ENCODE results near the gene COPB1.

COPB1 gene

DNA sequence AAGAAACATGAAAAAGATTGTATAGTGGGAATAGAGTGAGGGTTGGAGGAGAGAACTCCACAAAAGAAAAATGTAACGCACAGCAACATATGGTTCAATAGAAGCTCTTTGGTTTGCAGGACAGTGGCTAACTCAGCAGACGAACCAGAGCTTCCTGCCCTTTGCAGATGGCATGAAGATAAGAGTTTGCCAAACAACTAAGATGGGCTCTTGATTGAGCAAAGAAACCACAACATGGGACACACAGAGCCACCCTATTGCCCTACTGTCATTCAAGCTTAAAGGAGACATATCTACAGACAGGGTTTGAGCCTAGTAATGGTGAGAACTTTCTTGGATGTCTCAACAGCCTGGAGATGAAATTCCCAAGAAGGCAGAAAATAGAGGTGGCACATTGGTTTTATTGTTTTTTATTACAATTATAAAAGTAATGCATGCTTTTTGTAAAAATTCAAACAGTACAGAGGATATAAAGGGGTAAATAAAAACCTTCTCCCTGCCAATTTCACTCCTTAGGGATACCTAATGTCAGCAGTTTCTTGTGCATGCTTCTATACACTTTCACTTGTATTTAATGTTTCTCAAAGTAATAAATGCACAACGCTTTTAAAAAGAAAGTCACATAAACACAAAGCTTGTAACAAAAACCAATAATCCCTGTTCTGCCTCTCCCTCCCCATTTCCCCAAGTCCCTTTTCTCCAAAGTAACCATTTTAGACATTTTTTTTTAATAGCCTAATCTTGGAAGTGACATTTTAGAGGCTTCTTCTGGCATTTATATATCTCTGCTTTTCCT, 63.7 kb downstream of the COPB1 start:
- DNase-seq (ENCODE audit: low read depth, low spot score): no peak

- no peak for DNase-seq (ENCODE audit: low read depth, low spot score)
These were observed 74.0 kb downstream of the COPB1 start for GRCh38 chr11:14425621-14426020.

DNA sequence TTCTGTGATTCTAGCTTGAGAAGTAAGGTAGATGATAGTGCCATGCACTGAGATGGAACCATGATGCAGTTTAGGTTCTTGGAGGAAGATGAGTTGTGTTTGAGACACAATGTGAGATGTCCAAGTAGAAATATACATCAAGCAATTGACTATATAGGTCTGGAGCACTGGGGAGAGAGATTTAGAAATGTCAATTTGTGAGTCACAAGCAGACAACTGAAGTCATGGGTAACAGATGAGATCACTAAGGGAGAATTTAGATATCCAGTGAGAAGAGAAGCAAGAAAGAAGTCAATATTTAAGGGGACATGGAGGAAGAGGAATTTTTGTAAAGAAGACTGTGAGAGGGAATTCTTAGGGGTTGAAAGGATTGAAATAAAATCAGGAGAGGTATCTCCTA, 75.5 kb downstream of the COPB1 start:
- DNase-seq (ENCODE audit: low read depth, low spot score): no peak

DNA sequence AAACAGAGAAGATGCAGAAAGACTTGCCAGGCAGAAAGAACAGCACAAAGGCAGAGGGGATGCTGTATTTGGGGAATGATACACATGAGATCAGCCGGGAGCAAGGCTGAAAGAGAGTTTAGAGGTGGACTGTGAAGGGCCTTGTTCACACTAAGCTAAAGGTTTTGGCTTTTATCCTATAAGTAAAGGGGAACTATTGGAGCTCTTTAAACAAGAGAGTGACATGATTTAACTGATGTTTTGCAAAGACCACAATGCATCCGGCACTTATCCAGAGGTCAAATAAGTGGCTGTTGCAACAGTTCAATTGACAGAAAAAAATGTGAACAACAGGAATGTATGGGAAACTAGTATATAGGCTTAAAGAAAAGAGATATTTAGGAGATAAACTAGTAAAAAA, 76.0 kb downstream of the COPB1 start:
- DNase-seq (ENCODE audit: low read depth, low spot score): no peak

DNA sequence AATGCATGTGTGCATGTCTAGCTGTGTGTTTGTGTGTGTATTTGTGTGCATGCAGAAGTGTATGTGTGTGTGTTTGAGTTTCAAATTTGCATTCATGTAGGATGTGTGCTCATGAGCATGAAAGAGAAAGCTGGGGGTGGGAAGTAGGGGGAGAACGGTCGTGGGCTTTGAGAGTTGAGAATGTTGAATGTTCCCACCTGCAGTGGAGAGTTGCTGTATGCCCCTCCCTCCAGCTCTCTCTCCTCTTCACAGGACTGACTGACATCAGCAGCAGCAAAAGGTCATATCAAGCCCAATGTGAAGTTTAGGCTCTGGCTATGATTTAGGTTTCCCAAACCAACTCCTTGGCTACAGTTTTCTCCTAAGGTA, 76.8 kb downstream of the COPB1 start:
- DNase-seq (ENCODE audit: low read depth, low spot score): no peak

GRCh38 chr11:14422052-14422813, 77.4 kb downstream of the COPB1 start:
- peak; percentile 90 for DNase-seq (ENCODE audit: low read depth, low spot score)

DNA sequence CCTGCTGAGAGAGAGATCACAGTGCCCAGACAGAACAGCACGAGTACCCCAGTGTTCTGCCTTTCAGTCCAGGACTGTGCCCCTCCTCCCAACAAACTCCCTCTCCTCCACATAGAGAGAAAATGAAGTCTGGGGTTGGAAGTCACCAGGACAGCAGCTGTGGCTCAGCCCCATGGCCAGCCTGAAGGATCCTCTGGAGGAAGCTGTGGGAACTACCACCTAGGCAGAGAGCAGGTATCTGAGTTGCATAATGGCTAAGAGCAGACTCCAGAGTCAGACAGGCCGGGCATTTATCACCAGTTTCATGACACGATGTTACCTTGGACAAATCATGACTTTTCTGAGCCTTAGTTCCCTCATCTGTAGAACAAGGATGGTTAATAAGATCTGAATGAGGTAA, 79.4 kb downstream of the COPB1 start:
- DNase-seq (ENCODE audit: low read depth, low spot score): no peak

DNA sequence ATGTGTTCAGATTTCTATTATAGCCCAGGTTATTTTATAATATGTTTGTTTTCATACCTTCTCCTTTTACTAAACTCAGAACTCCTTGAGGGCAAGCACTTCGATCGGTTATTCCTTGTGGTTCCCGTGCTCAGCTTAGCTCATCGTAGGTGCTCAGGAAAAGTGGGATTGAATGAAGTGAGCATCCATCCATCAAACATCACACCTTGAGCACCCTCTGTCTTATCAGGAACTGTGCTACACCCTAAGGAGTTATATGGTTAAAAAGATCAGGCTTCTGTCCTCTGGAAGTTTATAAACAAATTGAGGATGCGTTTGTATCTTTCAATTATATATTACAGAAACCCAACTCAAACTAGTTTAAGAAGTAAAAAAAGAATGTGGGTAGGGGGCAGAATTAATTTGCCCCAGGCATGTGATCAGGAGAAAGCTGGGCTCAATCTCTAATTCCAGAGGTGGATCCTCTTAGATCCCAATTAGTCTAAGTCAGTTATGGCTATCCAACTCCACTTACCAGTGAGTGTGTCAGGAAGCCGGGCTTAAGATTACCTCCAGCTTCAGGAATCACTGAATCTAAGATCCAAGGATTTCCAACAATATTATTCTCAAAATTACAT, 80.7 kb downstream of the COPB1 start:
- no peak for DNase-seq (ENCODE audit: low read depth, low spot score)

DNA sequence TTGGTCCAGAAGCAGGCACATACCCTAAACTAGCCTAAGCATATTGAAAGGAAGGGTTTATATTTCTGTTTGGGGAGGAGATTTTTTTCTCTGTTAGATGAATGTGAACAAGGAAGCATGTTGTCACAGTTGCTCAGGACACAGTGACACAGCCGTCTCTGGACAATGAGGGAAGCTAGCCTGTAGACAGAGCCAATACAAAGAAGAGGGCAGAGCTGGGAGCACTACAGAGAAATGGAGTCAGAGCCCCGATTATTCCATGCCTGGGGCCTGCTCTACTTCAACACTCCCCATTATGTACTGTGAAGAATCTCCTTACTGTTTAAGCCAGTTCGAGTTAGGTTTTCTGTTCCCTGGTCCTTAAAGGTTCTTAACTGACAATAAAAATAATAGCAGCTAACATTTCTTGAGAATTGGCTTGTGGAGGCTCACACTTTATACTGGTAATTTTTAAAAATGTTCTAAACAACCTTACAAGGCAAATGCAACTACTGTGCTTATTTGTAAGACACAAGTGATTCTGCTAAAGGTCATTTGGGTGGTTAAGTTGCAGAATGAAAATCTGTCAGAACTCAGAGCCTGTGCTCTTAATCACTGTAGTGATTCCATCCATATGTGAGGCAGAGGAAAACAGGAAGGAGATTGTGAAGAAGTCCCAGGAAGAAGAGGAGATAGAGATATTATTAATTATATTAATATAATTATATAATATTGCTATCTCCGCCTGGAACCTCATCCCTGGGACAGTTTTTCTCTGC, 81.8 kb downstream of the COPB1 start:
- DNase-seq (ENCODE audit: low read depth, low spot score): no peak

GRCh38 chr11:14417186-14417585, 82.4 kb downstream of the COPB1 start:
- no peak for DNase-seq (ENCODE audit: low read depth, low spot score)

DNA sequence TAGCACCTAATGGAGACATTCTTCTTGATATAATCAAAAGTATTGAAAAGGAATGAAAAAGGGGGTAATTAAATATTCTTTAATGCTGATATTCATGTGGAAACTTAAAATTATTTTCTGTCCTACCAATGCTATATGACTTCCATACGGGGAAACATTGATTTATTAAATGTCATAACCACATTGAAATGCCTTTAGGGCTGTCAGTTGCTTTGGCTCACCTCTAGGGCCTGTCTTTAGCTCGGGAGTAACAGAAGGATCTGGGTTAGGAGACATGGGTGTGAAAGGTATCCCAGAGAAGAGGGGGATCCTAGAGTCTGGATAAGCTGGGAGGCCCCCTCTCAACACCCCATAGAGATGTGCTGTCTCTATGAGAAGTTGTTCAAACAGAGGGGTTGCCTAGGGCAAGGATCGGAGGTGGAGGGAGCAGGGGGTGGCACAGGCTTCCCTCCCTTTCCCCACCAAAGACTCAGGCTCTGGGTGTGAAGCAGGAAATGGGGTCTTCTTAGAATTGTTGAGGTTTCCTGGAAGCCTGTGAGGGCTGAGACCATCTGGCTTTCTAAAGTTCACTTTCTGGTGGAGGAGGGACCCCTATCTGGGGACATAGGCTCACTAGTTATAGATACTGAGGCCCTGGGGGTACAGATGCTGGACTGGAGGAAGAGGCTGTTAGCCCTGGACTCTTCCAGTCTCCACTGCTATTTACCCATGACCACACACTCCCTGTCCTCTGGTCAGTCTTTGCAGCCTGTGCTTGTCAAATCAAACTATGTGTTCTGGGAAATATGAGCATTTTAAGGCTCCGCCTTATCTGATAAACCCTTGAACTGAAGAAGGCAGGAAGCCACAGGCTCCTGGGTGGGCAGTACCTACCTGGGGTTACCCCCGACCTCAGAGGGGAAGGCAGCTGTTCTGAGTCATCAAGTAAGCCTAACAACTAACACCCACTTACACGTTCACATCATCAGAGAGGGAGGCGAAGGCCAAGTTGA, 84.8 kb downstream of the COPB1 start:
- no peak for DNase-seq (ENCODE audit: low read depth, low spot score)

GRCh38 chr11:14413307-14414069, 86.1 kb downstream of the COPB1 start:
- DNase-seq (ENCODE audit: low read depth, low spot score): peak; percentile 82

- DNase-seq (ENCODE audit: low read depth, low spot score): no peak
These were observed 87.8 kb downstream of the COPB1 start for GRCh38 chr11:14411818-14412217.

DNA sequence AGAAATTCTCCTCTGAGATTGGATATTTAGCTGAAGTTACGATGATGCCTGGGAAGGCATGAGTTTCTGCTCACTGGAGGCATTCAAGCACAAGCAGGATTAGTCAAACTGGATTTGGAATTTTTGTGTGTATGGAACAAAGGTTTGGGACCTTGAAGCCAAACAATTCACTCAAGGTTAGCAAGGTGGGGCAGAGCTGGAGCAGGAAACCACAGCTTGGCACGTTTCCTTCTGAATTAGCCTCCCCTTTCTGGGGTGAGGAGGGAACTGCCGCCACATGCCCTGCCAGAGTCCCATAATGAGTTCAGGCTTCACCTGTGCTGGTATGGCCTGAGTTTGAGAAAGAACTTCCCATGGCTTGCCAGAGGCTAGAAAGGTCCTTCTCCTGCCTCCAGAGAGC, 89.7 kb downstream of the COPB1 start:
- no peak for DNase-seq (ENCODE audit: low read depth, low spot score)

GRCh38 chr11:14408612-14409011, 91.0 kb downstream of the COPB1 start:
- no peak for DNase-seq (ENCODE audit: low read depth, low spot score)

All from ELF-1 (cell line).